KBM-7 (cell line): ENCODE data around the gene C19orf53.
"Not testable (repeated sequence)": the region's sequence is repeated elsewhere in the genome, so short reads cannot be mapped to it uniquely, and the experiment has no call there.

Experiments
- DNase-seq: peaks from one replicate; pipeline ENCODE4 v3.0.0-alpha.2; 2015
- in situ Hi-C: fragments of 300-500 bp; cut with MboI; formaldehyde crosslinking; loops from 2 replicates; pipeline ENCODE4 v1.14.3; 2020; ENCODE audit warnings: low sequenced_read_pairs, low pct_unique_long_range_greater_than_20kb, mixed read lengths

Gene C19orf53

GRCh38 chr19:13790354-13790753 is 16.1 kb downstream of the C19orf53 start:
- DNase-seq = peak; percentile 85
- in situ Hi-C loops = no loop called here

- in situ Hi-C loops, DNase-seq: not testable (repeated sequence)
Observed at GRCh38 chr19:13793317-13793716, 19.1 kb downstream of the C19orf53 start.

GRCh38 chr19:13794398-13794756 is 20.1 kb downstream of the C19orf53 start:
- DNase-seq = peak; percentile 52
- in situ Hi-C loops = no loop called here

GRCh38 chr19:13794757-13795589 is 20.7 kb downstream of the C19orf53 start, which contains the start of gene ZSWIM4:
Gene ZSWIM4 (plus strand): TSS chr19:13795443. CDS start chr19:13795649, 206 bp downstream.
- in situ Hi-C loops = no loop called here
- DNase-seq = peak; percentile 98

GRCh38 chr19:13795595-13796300 is 21.5 kb downstream of the C19orf53 start:
- in situ Hi-C loops = no loop called here
- DNase-seq = no peak

GRCh38 chr19:13796301-13797057 is 22.2 kb downstream of the C19orf53 start:
- in situ Hi-C loops = no loop called here
- DNase-seq = no peak

- in situ Hi-C loops = no loop called here
- no peak for DNase-seq
Observed at GRCh38 chr19:13797058-13797440, 22.8 kb downstream of the C19orf53 start.

- DNase-seq = no peak
- in situ Hi-C loops = no loop called here
Observed at GRCh38 chr19:13797870-13798269, 23.6 kb downstream of the C19orf53 start.

GRCh38 chr19:13799669-13800068 is 25.4 kb downstream of the C19orf53 start:
- in situ Hi-C loops = no loop called here
- DNase-seq = no peak

GRCh38 chr19:13803038-13803437 is 28.8 kb downstream of the C19orf53 start:
- in situ Hi-C loops = no loop called here
- no peak for DNase-seq

- in situ Hi-C loops = no loop called here
- DNase-seq = no peak
Observed at GRCh38 chr19:13804830-13805683, 30.8 kb downstream of the C19orf53 start.

GRCh38 chr19:13806728-13807127 is 32.5 kb downstream of the C19orf53 start:
- no peak for DNase-seq
- in situ Hi-C loops = no loop called here

GRCh38 chr19:13807421-13808021 is 33.3 kb downstream of the C19orf53 start:
- in situ Hi-C loops = no loop called here
- no peak for DNase-seq

GRCh38 chr19:13808856-13809255 is 34.6 kb downstream of the C19orf53 start:
- in situ Hi-C loops = no loop called here
- DNase-seq = no peak

GRCh38 chr19:13812544-13812943 is 38.3 kb downstream of the C19orf53 start:
- in situ Hi-C loops = no loop called here

GRCh38 chr19:13813147-13813546 is 38.9 kb downstream of the C19orf53 start:
- in situ Hi-C loops = no loop called here
- DNase-seq = no peak

More at GRCh38 chr19:13812544-13812943, 38.3 kb downstream of the C19orf53 start:
- DNase-seq = no peak

GRCh38 chr19:13814550-13814949 is 40.3 kb downstream of the C19orf53 start:
- DNase-seq = no peak
- in situ Hi-C loops = no loop called here

- in situ Hi-C loops = no loop called here
Observed at GRCh38 chr19:13817018-13817614, 42.9 kb downstream of the C19orf53 start.

More at GRCh38 chr19:13817018-13817614, 42.9 kb downstream of the C19orf53 start:
- no peak for DNase-seq
